Measurements from ENCODE around the gene WFIKKN1. TPM values are rescaled to one million over a fixed set of nuclear protein-coding genes. Genes with fewer than 3 reads are reported as not detected.

WFIKKN1 gene
- total and polyA plus RNA-seq, 4 donors: 0.31 to 2.5 (median 0.61) TPM

DNA sequence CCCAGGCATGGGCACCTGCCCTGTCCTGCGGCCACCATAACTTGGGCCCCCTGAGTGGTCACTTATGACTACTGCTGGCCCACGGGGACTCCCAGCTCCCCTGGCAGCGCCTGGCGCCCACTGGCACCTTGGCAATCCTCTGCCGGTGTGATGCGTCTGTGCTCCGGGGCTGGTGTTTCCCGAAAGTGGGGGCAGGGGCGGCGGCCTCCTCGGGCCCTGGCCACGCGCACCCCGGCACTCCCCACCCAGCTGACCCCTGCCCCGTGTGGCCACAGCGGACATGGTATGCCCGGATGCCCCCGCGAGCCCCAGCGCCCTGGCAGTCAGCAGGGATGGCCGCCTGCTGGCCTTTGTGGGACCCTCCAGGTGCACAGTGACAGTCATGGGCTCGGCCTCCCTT lies 26.7 kb downstream of the WFIKKN1 start:
- no peak overlapping the region for H3K4me3 ChIP-seq
- H3K9ac ChIP-seq (ENCODE audit: insufficient read depth in 1 of 2, low read length in 2 of 2): no peak overlapping the region
- TF ChIP-seq, protein P1, sequence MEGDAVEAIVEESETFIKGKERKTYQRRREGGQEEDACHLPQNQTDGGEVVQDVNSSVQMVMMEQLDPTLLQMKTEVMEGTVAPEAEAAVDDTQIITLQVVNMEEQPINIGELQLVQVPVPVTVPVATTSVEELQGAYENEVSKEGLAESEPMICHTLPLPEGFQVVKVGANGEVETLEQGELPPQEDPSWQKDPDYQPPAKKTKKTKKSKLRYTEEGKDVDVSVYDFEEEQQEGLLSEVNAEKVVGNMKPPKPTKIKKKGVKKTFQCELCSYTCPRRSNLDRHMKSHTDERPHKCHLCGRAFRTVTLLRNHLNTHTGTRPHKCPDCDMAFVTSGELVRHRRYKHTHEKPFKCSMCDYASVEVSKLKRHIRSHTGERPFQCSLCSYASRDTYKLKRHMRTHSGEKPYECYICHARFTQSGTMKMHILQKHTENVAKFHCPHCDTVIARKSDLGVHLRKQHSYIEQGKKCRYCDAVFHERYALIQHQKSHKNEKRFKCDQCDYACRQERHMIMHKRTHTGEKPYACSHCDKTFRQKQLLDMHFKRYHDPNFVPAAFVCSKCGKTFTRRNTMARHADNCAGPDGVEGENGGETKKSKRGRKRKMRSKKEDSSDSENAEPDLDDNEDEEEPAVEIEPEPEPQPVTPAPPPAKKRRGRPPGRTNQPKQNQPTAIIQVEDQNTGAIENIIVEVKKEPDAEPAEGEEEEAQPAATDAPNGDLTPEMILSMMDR (IDR thresholded peaks at IDR 0.05; ENCODE audit: control extremely low read depth, extremely low read depth): no peak
- ATAC-seq (ENCODE audit: insufficient read depth, low FRiP score) (no peak), DNase-seq (no peak)
- H3K9me3 ChIP-seq (ENCODE audit: control insufficient read depth in 4 of 4, insufficient read depth in 3 of 4, low read length in 3 of 4): no peaks in the 10 kb centered on the region
- WGBS, 2 donors: 92 to 96% methylated on average over 22 of the region's 22 CpGs
- H3K4me1 ChIP-seq (ENCODE audit: control insufficient read depth in 5 of 5, insufficient read depth in 5 of 5, low read length in 5 of 5): peaks cover 0 to 7% (median 2%) of the 10 kb centered on the region in 5 donors
- peaks cover 0 to 35% (median 2%) of the 10 kb centered on the region in 4 donors for H3K36me3 ChIP-seq (ENCODE audit: control insufficient read depth in 4 of 4, insufficient read depth in 4 of 4, low read length in 4 of 4)
- H3K27me3 ChIP-seq (ENCODE audit: control insufficient read depth in 3 of 3, insufficient read depth in 3 of 3, low read length in 2 of 3): no peaks in the 10 kb centered on the region
- H3K27ac ChIP-seq (ENCODE audit: low read depth in 1 of 2, low read length in 1 of 2): no peak overlapping the region

GRCh38 chr16:658679-659571 lies 28.1 kb downstream of the WFIKKN1 start:
- no peak for DNase-seq
- Histone ChIP-seq H3K4me1 (ENCODE audit: control insufficient read depth in 5 of 5, insufficient read depth in 5 of 5, low read length in 5 of 5) (peaks cover 0 to 7% (median 0%) of the 10 kb centered on the region in 5 donors), H3K9ac (ENCODE audit: insufficient read depth in 1 of 2, low read length in 2 of 2) (no peak overlapping the region), H3K4me3 (no peak overlapping the region), H3K27me3 (ENCODE audit: control insufficient read depth in 3 of 3, insufficient read depth in 3 of 3, low read length in 2 of 3) (no peaks in the 10 kb centered on the region), H3K27ac (ENCODE audit: low read depth in 1 of 2, low read length in 1 of 2) (no peak overlapping the region), H3K9me3 (ENCODE audit: control insufficient read depth in 4 of 4, insufficient read depth in 3 of 4, low read length in 3 of 4) (no peaks in the 10 kb centered on the region), H3K36me3 (ENCODE audit: control insufficient read depth in 4 of 4, insufficient read depth in 4 of 4, low read length in 4 of 4) (peaks cover 0 to 34% (median 2%) of the 10 kb centered on the region in 4 donors)
- WGBS, 2 donors: 93 to 94% methylated on average over 33 to 35 of the region's 35 CpGs
- TF ChIP-seq, protein P1 (IDR thresholded peaks at IDR 0.05; ENCODE audit: control extremely low read depth, extremely low read depth): no peak
- ATAC-seq (ENCODE audit: insufficient read depth, low FRiP score): no peak

DNA sequence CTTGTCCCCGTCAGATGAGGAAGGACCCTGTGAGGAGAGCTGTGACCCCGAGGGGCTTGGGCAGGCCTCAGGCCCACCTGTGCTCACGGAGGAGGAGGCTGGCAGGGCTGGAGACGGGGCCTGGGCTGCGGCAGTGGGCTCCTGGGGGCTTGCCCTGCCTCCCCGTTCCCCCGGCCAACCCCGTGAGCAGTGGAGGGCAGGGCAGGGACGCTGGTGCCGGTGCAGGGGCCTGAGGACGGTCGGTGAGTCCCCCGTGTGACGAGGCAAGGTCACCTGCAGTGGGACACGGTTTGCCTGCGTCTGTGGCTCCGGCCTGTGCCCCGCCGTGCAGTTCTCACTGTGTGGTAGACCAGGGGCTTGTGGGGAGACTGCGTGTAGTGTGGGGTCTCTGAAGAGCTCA lies 28.8 kb downstream of the WFIKKN1 start:
- DNase-seq: no peak
- Histone ChIP-seq H3K9me3 (ENCODE audit: control insufficient read depth in 4 of 4, insufficient read depth in 3 of 4, low read length in 3 of 4) (no peaks in the 10 kb centered on the region), H3K9ac (ENCODE audit: insufficient read depth in 1 of 2, low read length in 2 of 2) (no peak overlapping the region), H3K27me3 (ENCODE audit: control insufficient read depth in 3 of 3, insufficient read depth in 3 of 3, low read length in 2 of 3) (no peaks in the 10 kb centered on the region), H3K4me3 (no peak overlapping the region), H3K36me3 (ENCODE audit: control insufficient read depth in 4 of 4, insufficient read depth in 4 of 4, low read length in 4 of 4) (peaks cover 0 to 33% (median 2%) of the 10 kb centered on the region in 4 donors), H3K4me1 (ENCODE audit: control insufficient read depth in 5 of 5, insufficient read depth in 5 of 5, low read length in 5 of 5) (peaks cover 0 to 7% (median 0%) of the 10 kb centered on the region in 5 donors), H3K27ac (ENCODE audit: low read depth in 1 of 2, low read length in 1 of 2) (no peak overlapping the region)
- 92 to 94% methylated on average over 20 of the region's 20 CpGs for WGBS, 2 donors
- TF ChIP-seq, protein P1 (IDR thresholded peaks at IDR 0.05; ENCODE audit: control extremely low read depth, extremely low read depth): no peak
- no peak for ATAC-seq (ENCODE audit: insufficient read depth, low FRiP score)
